ENCODE results near the gene SLIT2. TPM values are rescaled to one million over a fixed set of nuclear protein-coding genes. Genes with fewer than 3 reads are reported as not detected.

The SLIT2 gene
- total RNA-seq, 2 experiments from 2014 or later, result not detected

GRCh38 chr4:20272411-20272872 is 20.7 kb downstream of the SLIT2 start:
- POLR2A ChIA-PET, result no interaction called here
- CTCF ChIA-PET, result no interaction called here
- H3K4me1 Mint-ChIP-seq, result no peaks in the 10 kb centered on the region
- no peak for DNase-seq
- no peak overlapping the region for H3K4me3 Mint-ChIP-seq
- H3K27ac Mint-ChIP-seq, result no peak overlapping the region
- H3K27me3 Mint-ChIP-seq, result no peaks in the 10 kb centered on the region
- no peaks in the 10 kb centered on the region for H3K9me3 Mint-ChIP-seq
- no peaks in the 10 kb centered on the region for H3K36me3 Mint-ChIP-seq (ENCODE audit: low read depth)

GRCh38 chr4:20273793-20274192 is 22.1 kb downstream of the SLIT2 start:
- ChIA-PET POLR2A (no interaction called here), CTCF (no interaction called here)
- H3K9me3 Mint-ChIP-seq, result no peaks in the 10 kb centered on the region
- no peaks in the 10 kb centered on the region for H3K36me3 Mint-ChIP-seq (ENCODE audit: low read depth)
- H3K4me3 Mint-ChIP-seq, result no peak overlapping the region
- no peak overlapping the region for H3K27ac Mint-ChIP-seq
- H3K4me1 Mint-ChIP-seq, result no peaks in the 10 kb centered on the region
- H3K27me3 Mint-ChIP-seq, result no peaks in the 10 kb centered on the region
- DNase-seq, result no peak

DNA sequence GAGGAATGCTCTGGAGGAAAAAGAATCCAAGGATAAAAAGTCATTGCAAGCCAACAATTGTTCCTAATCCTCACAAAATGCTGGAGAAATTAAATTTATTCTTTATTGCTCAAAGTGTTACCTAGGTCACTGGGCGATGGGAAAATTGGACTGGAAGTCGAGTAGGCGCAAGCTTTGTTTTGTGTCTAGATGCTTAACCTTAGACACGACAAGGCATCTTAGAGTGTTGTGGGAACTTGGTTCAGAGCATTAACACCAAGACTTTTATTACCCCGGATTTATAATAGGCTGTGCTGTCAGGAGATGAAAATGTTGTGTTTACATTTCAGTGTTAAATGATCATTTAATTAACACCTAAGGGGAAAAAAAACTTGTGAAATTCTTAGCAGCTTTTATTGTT is 25.1 kb downstream of the SLIT2 start:
- Mint-ChIP-seq H3K9me3 (no peaks in the 10 kb centered on the region), H3K4me3 (no peak overlapping the region), H3K4me1 (no peaks in the 10 kb centered on the region), H3K27me3 (no peaks in the 10 kb centered on the region), H3K27ac (no peak overlapping the region), H3K36me3 (ENCODE audit: low read depth) (no peaks in the 10 kb centered on the region)
- POLR2A ChIA-PET, result no interaction called here
- CTCF ChIA-PET, result no interaction called here
- no peak for DNase-seq

DNA sequence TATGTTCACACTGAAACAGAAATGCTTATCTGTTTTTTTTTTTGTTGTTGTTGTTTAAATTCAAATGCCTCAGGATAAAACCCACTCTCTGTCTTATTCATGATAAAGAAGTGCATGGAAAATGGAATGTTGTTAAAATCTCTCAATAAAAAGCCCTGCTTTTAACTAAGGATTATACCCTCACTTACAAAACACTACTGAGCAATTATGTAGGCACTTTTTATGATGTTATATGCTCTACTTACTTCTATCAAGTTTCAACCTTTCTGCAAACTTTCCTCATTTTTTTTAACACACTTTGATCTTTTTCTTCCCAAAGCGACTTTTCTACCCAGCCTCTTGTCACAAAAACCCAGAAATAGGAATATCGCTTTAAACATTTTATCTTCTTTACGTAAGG is 26.5 kb downstream of the SLIT2 start:
- no peak for DNase-seq
- H3K27ac Mint-ChIP-seq, result no peak overlapping the region
- CTCF ChIA-PET, result no interaction called here
- no peaks in the 10 kb centered on the region for H3K4me1 Mint-ChIP-seq
- POLR2A ChIA-PET, result no interaction called here
- no peak overlapping the region for H3K4me3 Mint-ChIP-seq
- H3K9me3 Mint-ChIP-seq, result no peaks in the 10 kb centered on the region
- no peaks in the 10 kb centered on the region for H3K36me3 Mint-ChIP-seq (ENCODE audit: low read depth)
- H3K27me3 Mint-ChIP-seq, result no peaks in the 10 kb centered on the region

DNA sequence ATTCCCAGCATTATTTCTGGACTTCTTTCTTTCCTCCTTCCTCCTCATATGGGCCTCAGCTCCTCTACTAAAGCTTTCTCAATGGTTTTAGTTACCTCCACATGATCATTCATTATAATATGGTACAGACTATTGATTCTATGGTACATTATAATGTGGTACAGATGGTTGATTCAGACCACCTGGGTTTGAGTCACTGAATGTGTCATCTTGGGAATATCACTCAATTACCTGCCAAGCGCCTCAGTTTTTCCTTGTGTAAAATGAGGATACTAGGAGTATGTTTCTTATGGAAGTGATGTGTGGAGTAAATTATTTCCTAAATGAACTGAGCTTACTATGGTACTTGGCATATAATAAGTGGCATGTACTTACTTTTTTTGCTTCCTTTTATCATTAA is 27.7 kb downstream of the SLIT2 start:
- H3K36me3 Mint-ChIP-seq (ENCODE audit: low read depth), result no peaks in the 10 kb centered on the region
- H3K9me3 Mint-ChIP-seq, result no peaks in the 10 kb centered on the region
- H3K27ac Mint-ChIP-seq, result no peak overlapping the region
- H3K27me3 Mint-ChIP-seq, result no peaks in the 10 kb centered on the region
- no peaks in the 10 kb centered on the region for H3K4me1 Mint-ChIP-seq
- CTCF ChIA-PET, result no interaction called here
- H3K4me3 Mint-ChIP-seq, result no peak overlapping the region
- no peak for DNase-seq
- POLR2A ChIA-PET, result no interaction called here

- no peaks in the 10 kb centered on the region for H3K9me3 Mint-ChIP-seq
- ChIA-PET CTCF (no interaction called here), POLR2A (no interaction called here)
- H3K4me1 Mint-ChIP-seq, result no peaks in the 10 kb centered on the region
- no peaks in the 10 kb centered on the region for H3K27me3 Mint-ChIP-seq
- no peak overlapping the region for H3K27ac Mint-ChIP-seq
- DNase-seq, result no peak
- no peak overlapping the region for H3K4me3 Mint-ChIP-seq
- H3K36me3 Mint-ChIP-seq (ENCODE audit: low read depth), result no peaks in the 10 kb centered on the region
Measured at GRCh38 chr4:20281453-20281852, 29.7 kb downstream of the SLIT2 start.

GRCh38 chr4:20283039-20283438 is 31.3 kb downstream of the SLIT2 start:
- no peaks in the 10 kb centered on the region for H3K9me3 Mint-ChIP-seq
- ChIA-PET POLR2A (no interaction called here), CTCF (no interaction called here)
- H3K4me1 Mint-ChIP-seq, result no peaks in the 10 kb centered on the region
- H3K4me3 Mint-ChIP-seq, result no peak overlapping the region
- no peaks in the 10 kb centered on the region for H3K27me3 Mint-ChIP-seq
- H3K27ac Mint-ChIP-seq, result no peak overlapping the region
- DNase-seq, result no peak
- no peaks in the 10 kb centered on the region for H3K36me3 Mint-ChIP-seq (ENCODE audit: low read depth)

DNA sequence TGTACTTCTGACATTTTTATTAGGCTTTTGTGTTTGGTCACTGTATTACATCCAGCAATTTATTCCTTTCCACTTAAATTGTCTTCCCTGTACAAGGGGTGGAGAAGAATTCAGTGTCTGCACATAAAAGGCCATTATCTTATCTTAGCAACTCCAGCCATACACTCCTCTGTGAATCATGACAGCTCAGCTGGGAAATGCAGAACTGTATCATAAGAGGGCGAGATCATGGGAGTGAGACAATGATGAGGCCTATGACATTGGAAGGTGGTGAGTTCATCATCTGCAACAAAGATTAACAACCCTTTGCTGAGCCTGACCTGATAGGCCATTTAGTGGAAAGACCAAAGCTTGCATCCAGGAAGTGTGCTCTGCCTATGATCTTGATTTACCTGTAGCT is 33.3 kb downstream of the SLIT2 start:
- H3K36me3 Mint-ChIP-seq (ENCODE audit: low read depth), result no peaks in the 10 kb centered on the region
- no peaks in the 10 kb centered on the region for H3K9me3 Mint-ChIP-seq
- H3K4me1 Mint-ChIP-seq, result no peaks in the 10 kb centered on the region
- POLR2A ChIA-PET, result no interaction called here
- no peak overlapping the region for H3K4me3 Mint-ChIP-seq
- no peaks in the 10 kb centered on the region for H3K27me3 Mint-ChIP-seq
- no peak overlapping the region for H3K27ac Mint-ChIP-seq
- no peak for DNase-seq
- CTCF ChIA-PET, result no interaction called here

GRCh38 chr4:20287246-20287645 is 35.5 kb downstream of the SLIT2 start:
- Mint-ChIP-seq H3K9me3 (no peaks in the 10 kb centered on the region), H3K27ac (no peak overlapping the region), H3K4me3 (no peak overlapping the region), H3K27me3 (no peaks in the 10 kb centered on the region), H3K4me1 (no peaks in the 10 kb centered on the region), H3K36me3 (ENCODE audit: low read depth) (no peaks in the 10 kb centered on the region)
- POLR2A ChIA-PET, result no interaction called here
- no peak for DNase-seq
- CTCF ChIA-PET, result no interaction called here

DNA sequence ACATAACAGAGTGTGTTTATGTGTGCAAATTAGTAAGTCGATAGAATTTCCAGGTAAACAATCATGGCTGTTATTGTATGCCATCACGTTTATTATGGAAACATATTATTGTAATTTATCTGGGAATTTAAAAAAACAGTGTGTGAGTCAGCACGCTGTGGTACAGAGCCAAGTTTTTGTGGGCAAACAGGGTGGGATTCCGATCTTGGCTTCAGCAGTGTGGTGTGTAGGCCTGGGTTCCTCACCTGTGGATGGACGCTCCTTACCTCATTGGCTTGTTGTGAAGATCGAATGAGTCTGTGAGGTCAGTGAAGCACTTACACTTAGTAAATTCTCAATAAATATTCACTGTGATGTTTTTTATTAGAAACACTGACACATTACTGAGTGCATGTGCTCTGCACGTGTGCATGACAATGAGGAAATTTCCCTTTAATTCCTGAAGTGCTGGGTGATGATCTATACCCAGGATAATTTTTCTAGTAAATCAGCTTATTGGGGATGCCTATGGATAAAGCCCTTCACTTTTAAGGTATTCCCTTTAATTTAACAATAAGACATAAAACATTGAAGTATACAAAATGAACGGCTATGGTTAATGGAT is 36.4 kb downstream of the SLIT2 start:
- CTCF ChIA-PET, result no interaction called here
- no peaks in the 10 kb centered on the region for H3K9me3 Mint-ChIP-seq

GRCh38 chr4:20288846-20289512 is 37.3 kb downstream of the SLIT2 start:
- no peaks in the 10 kb centered on the region for H3K9me3 Mint-ChIP-seq
- DNase-seq, result no peak
- H3K27me3 Mint-ChIP-seq, result no peaks in the 10 kb centered on the region
- ChIA-PET CTCF (no interaction called here), POLR2A (no interaction called here)
- no peak overlapping the region for H3K4me3 Mint-ChIP-seq
- H3K4me1 Mint-ChIP-seq, result no peaks in the 10 kb centered on the region
- no peak overlapping the region for H3K27ac Mint-ChIP-seq
- no peaks in the 10 kb centered on the region for H3K36me3 Mint-ChIP-seq (ENCODE audit: low read depth)

More for the DNA sequence above, 36.4 kb downstream of the SLIT2 start:
- no peaks in the 10 kb centered on the region for H3K36me3 Mint-ChIP-seq (ENCODE audit: low read depth)
- H3K4me1 Mint-ChIP-seq, result no peaks in the 10 kb centered on the region
- no peaks in the 10 kb centered on the region for H3K27me3 Mint-ChIP-seq
- H3K4me3 Mint-ChIP-seq, result no peak overlapping the region
- no peak overlapping the region for H3K27ac Mint-ChIP-seq
- no peak for DNase-seq
- POLR2A ChIA-PET, result no interaction called here

DNA sequence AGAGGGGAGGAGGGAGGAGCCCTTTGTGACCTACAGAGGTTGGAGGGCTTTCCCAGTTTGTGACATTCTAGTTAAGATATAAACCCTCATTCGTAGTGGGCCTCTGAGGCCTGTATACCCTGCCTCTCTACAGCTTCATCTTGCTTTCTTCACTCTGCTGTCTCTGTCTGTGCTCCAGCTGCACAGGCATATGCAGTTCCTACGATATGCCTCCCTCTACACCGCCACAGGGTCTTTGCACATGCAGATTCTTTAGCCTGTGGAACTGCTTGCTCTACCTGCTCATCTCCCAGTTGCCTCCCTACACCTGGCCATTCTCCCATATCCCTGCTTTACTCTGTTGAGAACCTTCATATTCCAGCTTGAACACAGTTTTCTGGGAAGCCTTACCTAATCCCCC is 38.1 kb downstream of the SLIT2 start:
- Mint-ChIP-seq H3K4me1 (no peaks in the 10 kb centered on the region), H3K27me3 (no peaks in the 10 kb centered on the region), H3K27ac (no peak overlapping the region), H3K36me3 (ENCODE audit: low read depth) (no peaks in the 10 kb centered on the region), H3K9me3 (no peaks in the 10 kb centered on the region), H3K4me3 (no peak overlapping the region)
- ChIA-PET POLR2A (no interaction called here), CTCF (no interaction called here)
- DNase-seq, result no peak

GRCh38 chr4:20292739-20293138 is 41.0 kb downstream of the SLIT2 start:
- ChIA-PET CTCF (no interaction called here), POLR2A (no interaction called here)
- no peaks in the 10 kb centered on the region for H3K36me3 Mint-ChIP-seq (ENCODE audit: low read depth)
- H3K27ac Mint-ChIP-seq, result no peak overlapping the region
- no peak overlapping the region for H3K4me3 Mint-ChIP-seq
- H3K27me3 Mint-ChIP-seq, result no peaks in the 10 kb centered on the region
- H3K4me1 Mint-ChIP-seq, result no peaks in the 10 kb centered on the region
- no peak for DNase-seq
- no peaks in the 10 kb centered on the region for H3K9me3 Mint-ChIP-seq

- no peaks in the 10 kb centered on the region for H3K4me1 Mint-ChIP-seq
- no peaks in the 10 kb centered on the region for H3K9me3 Mint-ChIP-seq
- ChIA-PET CTCF (no interaction called here), POLR2A (no interaction called here)
- no peak overlapping the region for H3K27ac Mint-ChIP-seq
- no peak overlapping the region for H3K4me3 Mint-ChIP-seq
- DNase-seq, result no peak
- no peaks in the 10 kb centered on the region for H3K36me3 Mint-ChIP-seq (ENCODE audit: low read depth)
- H3K27me3 Mint-ChIP-seq, result no peaks in the 10 kb centered on the region
Measured at GRCh38 chr4:20297261-20297660, 45.6 kb downstream of the SLIT2 start.
